Smooth muscle cell (in vitro differentiated cells): ENCODE data around the gene DDI2. TPM values are rescaled to one million over a fixed set of nuclear protein-coding genes. Genes with fewer than 3 reads are reported as not detected.
"Not testable (repeated sequence)": the region's sequence is repeated elsewhere in the genome, so short reads cannot be mapped to it uniquely, and the experiment has no call there.

ENCODE experiments used
- DNase-seq: peaks from one replicate; lab custom pipeline; 2025; ENCODE audit not compliant: unreplicated experiment; lab: John Stamatoyannopoulos, UW
- H2AFZ ChIP-seq: fragments of 200-600 bp; sonication (generic); 2 replicates; pipeline ENCODE4 v1.6.0; 2016; ENCODE audit warnings: antibody characterized with exemption, low read depth, mild to moderate bottlenecking
- H3F3A ChIP-seq: fragments of 200-600 bp; sonication (generic); 2 replicates; pipeline ENCODE4 v1.6.0; 2017; ENCODE audit warnings: antibody characterized with exemption, low read depth
- H3K27ac ChIP-seq: fragments of 200-600 bp; sonication (generic); 2 replicates; pipeline ENCODE4 v1.5.1; 2016; ENCODE audit warnings: low read depth, mild to moderate bottlenecking
- H3K27me3 ChIP-seq: fragments of 200-600 bp; sonication (generic); 2 replicates; pipeline ENCODE4 v1.6.1; 2016; ENCODE audit warnings: low read depth, mild to moderate bottlenecking
- H3K36me3 ChIP-seq: fragments of 200-600 bp; sonication (generic); 2 replicates; pipeline ENCODE4 v1.5.1; 2016; ENCODE audit warnings: low read depth
- H3K4me1 ChIP-seq: fragments of 200-600 bp; sonication (generic); 2 replicates; pipeline ENCODE4 v1.5.1; 2016; ENCODE audit warnings: low read depth
- H3K4me2 ChIP-seq: fragments of 200-600 bp; sonication (generic); 2 replicates; pipeline ENCODE4 v1.6.0; 2016; ENCODE audit warnings: mild to moderate bottlenecking
- H3K4me3 ChIP-seq: fragments of 200-600 bp; sonication (generic); 2 replicates; pipeline ENCODE4 v1.5.1; 2016; ENCODE audit warnings: mild to moderate bottlenecking
- H3K79me2 ChIP-seq: fragments of 200-600 bp; sonication (generic); 2 replicates; pipeline ENCODE4 v1.6.0; 2016; ENCODE audit warnings: low read depth, mild to moderate bottlenecking
- H3K9ac ChIP-seq: fragments of 200-600 bp; sonication (generic); 2 replicates; pipeline ENCODE4 v1.6.0; 2016; ENCODE audit warnings: low read depth
- H3K9me3 ChIP-seq: fragments of 200-600 bp; sonication (generic); replicated peaks from 2 replicates; pipeline ENCODE4 v1.5.1; 2016; ENCODE audit warnings: low read depth
- H4K20me1 ChIP-seq: fragments of 200-600 bp; sonication (generic); 2 replicates; pipeline ENCODE4 v1.6.0; 2016; ENCODE audit warnings: low read depth
- CTCF ChIP-seq: fragments of 200-600 bp; sonication (generic); IDR thresholded peaks from 2 replicates; pipeline ENCODE4 v1.5.1; 2017; ENCODE audit warnings: borderline replicate concordance, mild to moderate bottlenecking, antibody characterized with exemption; ENCODE audit not compliant: insufficient read depth, poor library complexity, severe bottlenecking
- WGBS: methylation state at CpG from one replicate; pipeline ENCODE4 v1.1.7; 2016; ENCODE audit warnings: low lambda C conversion rate; 5-methylcytosine and 5-hydroxymethylcytosine counted together
- polyA plus RNA-seq: library from polyadenylated mRNA; unstranded; fragments of >200 nt; fragmentation: Nextera tagmentation; extraction: Ambion mirVana; gene quantifications from 2 replicates; pipeline ENCODE4 v1.2.1, GENCODE V29; 2016
- total RNA-seq: library from RNA; depleted of rRNA; stranded (reverse); fragments of >200 nt; gene quantifications from 2 replicates; pipeline ENCODE4 v1.2.3, GENCODE V29; 2014

DDI2 gene
- total and polyA plus RNA-seq, 2 experiments from 2014 or later, result 3.5 to 10.9 TPM

DNA sequence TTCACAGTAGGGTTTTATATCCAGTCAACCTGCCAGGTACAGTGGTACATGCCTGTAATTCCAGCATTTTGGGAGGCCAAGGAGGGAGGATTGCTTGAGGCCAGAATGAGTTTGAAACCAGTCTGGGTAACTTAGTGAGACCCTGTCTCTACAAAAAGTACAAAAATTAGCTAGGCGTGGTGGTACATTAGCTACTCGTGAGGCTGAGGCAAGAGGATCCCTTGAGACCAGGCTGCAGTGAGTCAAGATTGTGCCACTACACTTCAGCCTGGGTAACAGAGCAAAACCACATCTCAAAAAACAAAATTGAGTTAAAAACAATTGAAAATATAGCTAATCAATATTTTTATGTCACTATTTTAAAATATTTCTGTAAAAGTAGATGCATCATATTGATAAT, 33.2 kb downstream of the DDI2 start:
- Histone ChIP-seq H3K4me3 (no peak overlapping the region), H3K27me3 (no peaks in the 10 kb centered on the region), H3K36me3 (peaks cover 6% of the 10 kb centered on the region), H3K4me2 (no peak overlapping the region), H3K79me2 (no peaks in the 10 kb centered on the region), H3K27ac (no peak overlapping the region), H4K20me1 (peaks cover 7% of the 10 kb centered on the region), H3F3A (no peaks in the 10 kb centered on the region), H3K9ac (no peak overlapping the region), H3K9me3 (no peaks in the 10 kb centered on the region), H3K4me1 (no peaks in the 10 kb centered on the region), H2AFZ (no peak overlapping the region)
- no peak for DNase-seq
- TF ChIP-seq CTCF, result no peak
- WGBS, result 100% methylated on average over 2 of the region's 2 CpGs

DNA sequence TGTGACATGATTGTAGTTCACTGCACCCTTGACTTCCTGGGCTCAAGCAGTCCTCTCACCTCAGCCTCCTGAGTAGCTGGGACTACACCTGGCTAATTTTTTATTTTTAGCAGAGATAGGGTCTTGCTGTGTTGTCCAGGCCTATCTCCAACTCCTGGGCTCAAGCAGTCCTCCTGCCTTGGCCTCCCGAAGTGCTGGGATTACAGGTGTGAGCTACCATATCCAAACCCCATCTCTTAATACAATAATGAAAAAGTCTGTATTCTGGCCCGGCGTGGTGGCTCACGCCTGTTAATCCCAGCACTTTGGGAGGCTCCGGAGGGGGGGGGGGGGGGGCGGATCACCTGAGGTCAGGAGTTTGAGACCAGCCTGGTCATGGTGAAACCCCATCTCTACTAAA, 34.9 kb downstream of the DDI2 start:
- not testable (repeated sequence) for H3K27me3 ChIP-seq, DNase-seq, H2AFZ ChIP-seq, H3K9ac ChIP-seq, H3K9me3 ChIP-seq, H3K4me2 ChIP-seq, H3K36me3 ChIP-seq, H3K27ac ChIP-seq, H3K79me2 ChIP-seq, H3F3A ChIP-seq, H4K20me1 ChIP-seq, H3K4me1 ChIP-seq, H3K4me3 ChIP-seq
- WGBS, result 95% methylated on average over 4 of the region's 6 CpGs

DNA sequence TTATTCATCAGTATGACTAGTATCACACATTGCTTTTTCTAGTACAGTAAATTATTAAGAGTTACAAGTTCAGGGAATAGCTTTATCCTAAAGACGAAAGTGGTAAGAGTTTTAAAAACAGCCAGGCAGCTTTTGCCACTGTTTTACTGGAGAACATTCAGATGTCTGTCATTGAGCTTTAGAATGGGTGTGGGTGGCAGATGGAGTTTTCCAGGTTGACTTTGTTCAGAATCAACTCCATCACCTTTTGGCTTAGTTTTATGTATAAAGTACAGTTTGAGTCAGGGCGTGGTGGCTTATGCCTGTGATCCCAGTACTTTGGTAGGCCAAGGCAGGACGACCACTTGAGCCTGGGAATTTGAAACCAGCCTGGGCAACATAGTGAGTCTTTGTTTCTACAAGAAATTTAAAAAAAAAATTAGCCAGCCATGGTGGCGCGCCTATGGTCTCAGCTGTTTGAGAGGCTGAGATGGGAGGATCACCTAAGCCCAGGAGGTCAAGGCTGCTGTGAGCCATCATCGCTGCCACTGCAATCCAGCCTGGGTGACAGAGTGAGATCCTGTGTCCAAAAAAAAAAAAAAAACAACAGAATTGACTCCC, 36.9 kb downstream of the DDI2 start:
- WGBS, result 89% methylated on average over 6 of the region's 6 CpGs
- no peak overlapping the region for H3K4me3 ChIP-seq
- no peak overlapping the region for H3K9ac ChIP-seq
- no peak overlapping the region for H3K27ac ChIP-seq
- no peaks in the 10 kb centered on the region for H3K27me3 ChIP-seq
- no peaks in the 10 kb centered on the region for H3F3A ChIP-seq
- no peaks in the 10 kb centered on the region for H3K9me3 ChIP-seq
- H3K36me3 ChIP-seq, result peaks cover 6% of the 10 kb centered on the region
- no peak for DNase-seq
- no peaks in the 10 kb centered on the region for H3K79me2 ChIP-seq
- peaks cover 3% of the 10 kb centered on the region for H4K20me1 ChIP-seq
- no peaks in the 10 kb centered on the region for H3K4me1 ChIP-seq
- TF ChIP-seq CTCF, result no peak
- no peak overlapping the region for H2AFZ ChIP-seq
- H3K4me2 ChIP-seq, result no peak overlapping the region

DNA sequence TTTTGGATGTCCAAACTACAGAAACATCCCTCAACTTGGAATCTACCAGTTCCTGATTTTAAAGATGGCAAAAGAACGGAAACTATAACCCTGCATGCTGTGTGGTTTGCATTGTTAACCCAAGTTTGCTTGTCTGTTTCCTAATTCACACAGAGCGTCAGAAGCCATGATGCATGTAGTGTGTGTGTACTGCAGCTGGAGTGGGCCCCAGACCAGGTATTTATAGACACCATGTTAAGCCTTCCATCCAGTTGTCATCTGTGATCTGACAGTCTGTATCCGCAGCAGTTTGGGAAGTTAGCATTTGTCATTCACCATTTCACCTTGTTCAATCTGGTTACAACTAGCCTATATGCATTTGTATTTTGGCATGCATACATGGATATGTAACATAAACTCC, 39.2 kb downstream of the DDI2 start:
- no peaks in the 10 kb centered on the region for H3K4me1 ChIP-seq
- no peak for TF ChIP-seq CTCF
- H3K9ac ChIP-seq, result no peak overlapping the region
- no peak overlapping the region for H3K27ac ChIP-seq
- H3K27me3 ChIP-seq, result no peaks in the 10 kb centered on the region
- no peaks in the 10 kb centered on the region for H3K9me3 ChIP-seq
- H4K20me1 ChIP-seq, result peaks cover 3% of the 10 kb centered on the region
- peaks cover 7% of the 10 kb centered on the region for H3K36me3 ChIP-seq
- no peaks in the 10 kb centered on the region for H3K79me2 ChIP-seq
- H3F3A ChIP-seq, result no peaks in the 10 kb centered on the region
- no peak for DNase-seq
- H3K4me2 ChIP-seq, result no peak overlapping the region
- no peak overlapping the region for H2AFZ ChIP-seq
- no peak overlapping the region for H3K4me3 ChIP-seq
- WGBS, result 93% methylated on average over 3 of the region's 3 CpGs
